Astrocyte (in vitro differentiated cells and primary cell): Measurements from ENCODE around the gene STRAP.

Experiments used
- EZH2 ChIP-seq: IDR thresholded peaks from 2 replicates; pipeline ENCODE4 v1.6.1; 2012; ENCODE audit warnings: mild to moderate bottlenecking, low read length, inconsistent platforms; ENCODE audit not compliant: insufficient read depth
- TF ChIP-seq, protein P1 (sequence below): IDR thresholded peaks from 2 replicates; pipeline ENCODE4 v1.5.1; 2011; ENCODE audit warnings: low read depth, mild to moderate bottlenecking, inconsistent platforms, low read length, moderate library complexity; ENCODE audit not compliant: insufficient read depth

GRCh38 chr12:15837141-15837790, 44.9 kb upstream of the STRAP start:
- TF ChIP-seq, protein P1, sequence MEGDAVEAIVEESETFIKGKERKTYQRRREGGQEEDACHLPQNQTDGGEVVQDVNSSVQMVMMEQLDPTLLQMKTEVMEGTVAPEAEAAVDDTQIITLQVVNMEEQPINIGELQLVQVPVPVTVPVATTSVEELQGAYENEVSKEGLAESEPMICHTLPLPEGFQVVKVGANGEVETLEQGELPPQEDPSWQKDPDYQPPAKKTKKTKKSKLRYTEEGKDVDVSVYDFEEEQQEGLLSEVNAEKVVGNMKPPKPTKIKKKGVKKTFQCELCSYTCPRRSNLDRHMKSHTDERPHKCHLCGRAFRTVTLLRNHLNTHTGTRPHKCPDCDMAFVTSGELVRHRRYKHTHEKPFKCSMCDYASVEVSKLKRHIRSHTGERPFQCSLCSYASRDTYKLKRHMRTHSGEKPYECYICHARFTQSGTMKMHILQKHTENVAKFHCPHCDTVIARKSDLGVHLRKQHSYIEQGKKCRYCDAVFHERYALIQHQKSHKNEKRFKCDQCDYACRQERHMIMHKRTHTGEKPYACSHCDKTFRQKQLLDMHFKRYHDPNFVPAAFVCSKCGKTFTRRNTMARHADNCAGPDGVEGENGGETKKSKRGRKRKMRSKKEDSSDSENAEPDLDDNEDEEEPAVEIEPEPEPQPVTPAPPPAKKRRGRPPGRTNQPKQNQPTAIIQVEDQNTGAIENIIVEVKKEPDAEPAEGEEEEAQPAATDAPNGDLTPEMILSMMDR = no peak
- no peak for TF ChIP-seq EZH2
